A549 (cell line): ENCODE data around the gene TNRC6C. TPM values are rescaled to one million over a fixed set of nuclear protein-coding genes. Genes with fewer than 3 reads are reported as not detected.

Experiments
- ATAC-seq, 2 experiments: fragments of 200-7000 bp in 1 of 2; fragments of >200 bp in 1 of 2; cut with Nextera tagmentation in 1 of 2; cut with Tn5 transposase in 1 of 2; 3 replicates each; pipeline versions ENCODE4 v1.8.0 to v1.9.1; 2018 to 2020; ENCODE audit warnings: mild to moderate bottlenecking in 1 of 2, moderate library complexity in 1 of 2
- CTCF ChIA-PET: fragments of 300-600 bp; sonication (Branson Sonifier 250); formaldehyde crosslinking; extraction: SDS; loops from one replicate; lab custom pipeline; 2021; ENCODE audit warnings: antibody characterized with exemption, inconsistent platforms; lab: Yijun Ruan, JAX
- POLR2A ChIA-PET: fragments of 350-600 bp; formaldehyde crosslinking; extraction: SDS; loops from one replicate; lab custom pipeline; 2021; ENCODE audit warnings: antibody characterized with exemption, inconsistent platforms; lab: Yijun Ruan, JAX
- DNase-seq, 2 experiments: peaks; one replicate each; pipeline versions ENCODE4 v3.0.0 to v3.0.0-alpha.2; 2011 to 2016; ENCODE audit warnings: low read depth in 1 of 2, low spot score in 1 of 2
- FAIRE-seq: peaks from 2 replicates; lab custom pipeline; 2011; peaks lifted over from hg19 to GRCh38; lab: Jason Lieb, UNC
- H3K27ac ChIP-seq, 2 experiments: fragments of >200 bp; sonication (Bioruptor Twin); formaldehyde crosslinking; 3 replicates each; pipeline ENCODE4 v1.5.1; 2016 to 2017
- H3K4me1 ChIP-seq: fragments of >200 bp; sonication (Bioruptor Twin); formaldehyde crosslinking; 3 replicates; pipeline ENCODE4 v1.6.1; 2016
- H3K4me2 ChIP-seq: fragments of >200 bp; sonication (Bioruptor Twin); formaldehyde crosslinking; 3 replicates; pipeline ENCODE4 v1.6.1; 2016
- H3K4me3 ChIP-seq: fragments of >200 bp; sonication (Bioruptor Twin); formaldehyde crosslinking; 3 replicates; pipeline ENCODE4 v1.5.1; 2016
- H3K9me3 ChIP-seq: fragments of >200 bp; sonication (Bioruptor Twin); formaldehyde crosslinking; 3 replicates; pipeline ENCODE4 v1.6.1; 2016
- E2F6 ChIP-seq: IDR thresholded peaks from 2 replicates; pipeline ENCODE4 v1.6.1; 2012; ENCODE audit warnings: low read depth, borderline replicate concordance
- EP300 ChIP-seq, 2 experiments: fragments of >200 bp; sonication (Bioruptor Twin); formaldehyde crosslinking; IDR thresholded peaks; 2 replicates in 1 of 2; 3 replicates in 1 of 2; pipeline ENCODE4 v1.6.1; 2016 to 2017
- FOXS1 ChIP-seq: fragments of 250-450 bp; sonication (Bioruptor Pico); IDR thresholded peaks from 2 replicates; pipeline ENCODE4 v1.5.0; 2020; ENCODE audit warnings: mild to moderate bottlenecking, moderate library complexity
- HDAC2 ChIP-seq: fragments of 200-600 bp; sonication (generic); IDR thresholded peaks from 2 replicates; pipeline ENCODE4 v1.6.1; 2016
- HOXB13 ChIP-seq: fragments of 250-450 bp; sonication (Bioruptor Pico); IDR thresholded peaks from 2 replicates; pipeline ENCODE4 v1.5.0; 2020; ENCODE audit warnings: low read depth, mild to moderate bottlenecking, moderate library complexity
- JUNB ChIP-seq: fragments of >200 bp; sonication (Bioruptor Twin); formaldehyde crosslinking; IDR thresholded peaks from 2 replicates; pipeline ENCODE4 v1.6.1; 2016
- MAFK ChIP-seq: fragments of 450-650 bp; IDR thresholded peaks from 2 replicates; pipeline ENCODE4 v1.6.1; 2014; ENCODE audit not compliant: partially characterized antibody
- MYC ChIP-seq: IDR thresholded peaks from 2 replicates; pipeline ENCODE4 v1.6.1; 2012; ENCODE audit warnings: mild to moderate bottlenecking, inconsistent platforms, low read length, improper control_type of control experiment, borderline replicate concordance
- PHF8 ChIP-seq: fragments of 200-600 bp; sonication (generic); IDR thresholded peaks from 2 replicates; pipeline ENCODE4 v1.6.1; 2016; ENCODE audit warnings: low read depth, mild to moderate bottlenecking, antibody characterized with exemption, moderate library complexity, borderline replicate concordance
- POLR2A ChIP-seq: IDR thresholded peaks from 2 replicates; pipeline ENCODE4 v1.6.1; 2012; ENCODE audit warnings: mild to moderate bottlenecking, low read length
- POLR2AphosphoS2 ChIP-seq: conservative IDR thresholded peaks from 2 replicates; pipeline ENCODE4 v1.6.1; 2012; ENCODE audit warnings: low read length, improper control_type of control experiment, inconsistent platforms
- RAD21 ChIP-seq, 2 experiments: fragments of >200 bp in 1 of 2; sonication (Bioruptor Twin) in 1 of 2; formaldehyde crosslinking in 1 of 2; IDR thresholded peaks in 1 of 2; conservative IDR thresholded peaks in 1 of 2; 2 replicates in 1 of 2; 3 replicates in 1 of 2; pipeline ENCODE4 v1.6.1; 2012 to 2018; ENCODE audit warnings: inconsistent platforms in 1 of 2
- RARB ChIP-seq: fragments of 250-450 bp; sonication (Bioruptor Pico); IDR thresholded peaks from 2 replicates; pipeline ENCODE4 v1.8.0; 2021; ENCODE audit warnings: mild to moderate bottlenecking, moderate library complexity
- RFX5 ChIP-seq: fragments of 450-650 bp; IDR thresholded peaks from 2 replicates; pipeline ENCODE4 v1.7.1; 2014; ENCODE audit warnings: antibody characterized with exemption, mild to moderate bottlenecking, moderate library complexity
- TFCP2L1 ChIP-seq: fragments of 250-450 bp; sonication (Bioruptor Pico); IDR thresholded peaks from 2 replicates; pipeline ENCODE4 v1.5.0; 2021; ENCODE audit warnings: mild to moderate bottlenecking
- TP53 ChIP-seq: fragments of 250-450 bp; sonication (Bioruptor Pico); IDR thresholded peaks from 2 replicates; pipeline ENCODE4 v1.5.0; 2021; ENCODE audit warnings: mild to moderate bottlenecking, moderate library complexity
- ZNF302 ChIP-seq: fragments of 250-450 bp; sonication (Bioruptor Pico); IDR thresholded peaks from 2 replicates; pipeline ENCODE4 v1.9.0; 2021; ENCODE audit warnings: inconsistent platforms, mild to moderate bottlenecking, moderate library complexity
- ZSCAN20 ChIP-seq: fragments of 250-450 bp; sonication (Bioruptor Pico); IDR thresholded peaks from 2 replicates; pipeline ENCODE4 v1.8.0; 2022; ENCODE audit warnings: mild to moderate bottlenecking, moderate library complexity
- WGBS: methylation state at CpG from one replicate; pipeline ENCODE4 v1.1.6; 2017; ENCODE audit errors: missing lambda C conversion rate; 5-methylcytosine and 5-hydroxymethylcytosine counted together
- polyA plus RNA-seq, 4 experiments: library from polyadenylated mRNA; depleted of rRNA in 3 of 4; stranded (reverse); fragments of >200 nt; fragmentation: RNase III in 1 of 4; extraction: RNeasy Plus Mini Kit Qiagen cat#74134 plus additional on column Dnase treatment in 1 of 4; gene quantifications; 2 replicates in 3 of 4; 3 replicates in 1 of 4; pipeline ENCODE4 v1.2.3, GENCODE V29; 2011 to 2017
- TF ChIP-seq, protein P1 (sequence below): IDR thresholded peaks from 2 replicates; pipeline ENCODE4 v1.6.1; 2012
- TF ChIP-seq, protein P2 (sequence below): fragments of 250-450 bp; sonication (Bioruptor Pico); IDR thresholded peaks from 2 replicates; pipeline ENCODE4 v1.5.0; 2020; ENCODE audit warnings: low read depth, mild to moderate bottlenecking, moderate library complexity
- TF ChIP-seq, protein P3 (sequence below): fragments of 250-450 bp; sonication (Bioruptor Pico); IDR thresholded peaks from 2 replicates; pipeline ENCODE4 v1.5.0; 2021; ENCODE audit warnings: mild to moderate bottlenecking, moderate library complexity, borderline replicate concordance

The TNRC6C gene
- polyA plus RNA-seq, 2 of the 4 experiments (the other 2 are of a cell fraction), result 1.3 to 1.9 TPM

DNA sequence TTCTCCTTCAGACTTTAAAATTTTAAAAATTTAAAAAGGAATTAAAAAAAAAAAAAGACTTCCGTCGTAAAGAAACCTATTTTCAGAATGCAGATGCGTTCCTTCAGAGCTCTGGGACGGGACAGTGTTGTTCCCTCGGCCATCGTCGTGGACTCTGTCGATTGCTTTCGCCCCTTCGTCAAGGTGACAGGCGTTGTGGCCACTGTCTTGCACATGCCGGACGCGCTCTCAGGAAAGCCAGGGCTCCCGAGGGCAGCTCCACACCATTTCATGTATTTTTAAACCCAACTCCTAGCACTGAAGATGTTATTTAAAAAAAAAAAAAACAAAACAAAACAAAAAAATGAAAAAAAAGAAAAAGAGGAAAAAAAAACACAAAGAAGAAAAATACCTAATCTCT, 147.7 kb downstream of the TNRC6C start:
- ATAC-seq, result no peak
- TF ChIP-seq ZSCAN20 (CRISPR knock-in tag), result no peak
- TF ChIP-seq POLR2AphosphoS2, result no peak
- no peak for TF ChIP-seq PHF8
- TF ChIP-seq TFCP2L1 (CRISPR knock-in tag), result no peak
- TF ChIP-seq RARB, result no peak
- H3K4me3 ChIP-seq, result no peak overlapping the region
- WGBS, result 91% methylated on average over 15 of the region's 15 CpGs
- H3K4me2 ChIP-seq, result no peak overlapping the region
- POLR2A ChIA-PET, result no interaction called here
- CTCF ChIA-PET, result interaction anchor here (0.7 to 12.7 kb wide), 7 partner anchors 9 to 164 kb away, joined by 3 to 185 read pairs (median 6); no protein-coding TSS in a partner anchor
- 0 out of 3 replicates have a peak, but pooled peaks cover 2% of the 10 kb centered on the region for H3K9me3 ChIP-seq
- no peak for FAIRE-seq
- no peak overlapping the region for H3K27ac ChIP-seq
- no peaks in the 10 kb centered on the region for H3K4me1 ChIP-seq
- DNase-seq, result no peak

DNA sequence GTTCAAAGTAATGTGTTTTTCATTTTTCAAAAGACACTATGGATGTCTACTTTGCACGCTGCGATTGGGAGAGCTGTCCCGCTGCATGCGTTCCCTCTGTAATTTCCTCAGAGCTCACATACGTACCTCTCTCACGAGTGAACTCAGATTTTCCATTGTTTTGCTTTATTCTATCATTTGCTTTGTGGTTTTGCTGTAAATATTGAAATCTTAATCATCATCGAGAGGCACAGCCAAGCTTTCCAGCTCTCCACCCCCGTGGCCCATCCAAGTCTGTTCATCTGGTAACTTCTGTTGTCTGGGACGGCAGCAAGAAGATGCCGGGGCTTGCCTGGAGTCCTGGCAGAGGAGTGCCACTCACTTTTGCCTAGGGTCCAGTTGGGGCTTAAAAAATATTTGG, 149.0 kb downstream of the TNRC6C start:
- Histone ChIP-seq H3K9me3 (no peaks in the 10 kb centered on the region), H3K4me3 (no peak overlapping the region), H3K4me2 (no peak overlapping the region), H3K4me1 (no peaks in the 10 kb centered on the region), H3K27ac (no peak overlapping the region)
- POLR2A ChIA-PET, result no interaction called here
- DNase-seq, result no peak
- no peak for FAIRE-seq
- no peak for ATAC-seq
- WGBS, result 76% methylated on average over 10 of the region's 10 CpGs
- TF ChIP-seq TP53 (CRISPR knock-in tag) (no peak), FOXS1 (CRISPR knock-in tag) (no peak), EP300 (IDR thresholded peaks at IDR 0.05) (no peak), ZNF302 (CRISPR knock-in tag) (no peak), E2F6 (no peak), MAFK (no peak), RFX5 (no peak), HDAC2 (no peak), RAD21 (conservative IDR thresholded peaks at IDR 0.05 in 1 of 2, IDR thresholded peaks at IDR 0.05 in 1 of 2) (no peak), JUNB (no peak), POLR2A (no peak), MYC (no peak), HOXB13 (CRISPR knock-in tag) (no peak)
- TF ChIP-seq, protein P1, sequence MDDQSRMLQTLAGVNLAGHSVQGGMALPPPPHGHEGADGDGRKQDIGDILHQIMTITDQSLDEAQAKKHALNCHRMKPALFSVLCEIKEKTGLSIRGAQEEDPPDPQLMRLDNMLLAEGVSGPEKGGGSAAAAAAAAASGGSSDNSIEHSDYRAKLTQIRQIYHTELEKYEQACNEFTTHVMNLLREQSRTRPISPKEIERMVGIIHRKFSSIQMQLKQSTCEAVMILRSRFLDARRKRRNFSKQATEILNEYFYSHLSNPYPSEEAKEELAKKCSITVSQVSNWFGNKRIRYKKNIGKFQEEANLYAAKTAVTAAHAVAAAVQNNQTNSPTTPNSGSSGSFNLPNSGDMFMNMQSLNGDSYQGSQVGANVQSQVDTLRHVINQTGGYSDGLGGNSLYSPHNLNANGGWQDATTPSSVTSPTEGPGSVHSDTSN, result no peak
- TF ChIP-seq, protein P2, sequence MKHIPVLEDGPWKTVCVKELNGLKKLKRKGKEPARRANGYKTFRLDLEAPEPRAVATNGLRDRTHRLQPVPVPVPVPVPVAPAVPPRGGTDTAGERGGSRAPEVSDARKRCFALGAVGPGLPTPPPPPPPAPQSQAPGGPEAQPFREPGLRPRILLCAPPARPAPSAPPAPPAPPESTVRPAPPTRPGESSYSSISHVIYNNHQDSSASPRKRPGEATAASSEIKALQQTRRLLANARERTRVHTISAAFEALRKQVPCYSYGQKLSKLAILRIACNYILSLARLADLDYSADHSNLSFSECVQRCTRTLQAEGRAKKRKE (CRISPR knock-in tag), result no peak
- TF ChIP-seq, protein P3, sequence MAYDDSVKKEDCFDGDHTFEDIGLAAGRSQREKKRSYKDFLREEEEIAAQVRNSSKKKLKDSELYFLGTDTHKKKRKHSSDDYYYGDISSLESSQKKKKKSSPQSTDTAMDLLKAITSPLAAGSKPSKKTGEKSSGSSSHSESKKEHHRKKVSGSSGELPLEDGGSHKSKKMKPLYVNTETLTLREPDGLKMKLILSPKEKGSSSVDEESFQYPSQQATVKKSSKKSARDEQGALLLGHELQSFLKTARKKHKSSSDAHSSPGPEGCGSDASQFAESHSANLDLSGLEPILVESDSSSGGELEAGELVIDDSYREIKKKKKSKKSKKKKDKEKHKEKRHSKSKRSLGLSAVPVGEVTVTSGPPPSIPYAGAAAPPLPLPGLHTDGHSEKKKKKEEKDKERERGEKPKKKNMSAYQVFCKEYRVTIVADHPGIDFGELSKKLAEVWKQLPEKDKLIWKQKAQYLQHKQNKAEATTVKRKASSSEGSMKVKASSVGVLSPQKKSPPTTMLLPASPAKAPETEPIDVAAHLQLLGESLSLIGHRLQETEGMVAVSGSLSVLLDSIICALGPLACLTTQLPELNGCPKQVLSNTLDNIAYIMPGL, result no peak
- CTCF ChIA-PET, result interaction anchor here (2.3 to 12.7 kb wide), 5 partner anchors 11 to 141 kb away, joined by 12 to 185 read pairs (median 99); no protein-coding TSS in a partner anchor
